HEK293 (cell line): ENCODE results near the gene SLC4A8.

Experiments
- CTCF ChIA-PET: fragments of 350-600 bp; formaldehyde crosslinking; extraction: SDS; loops from one replicate; lab custom pipeline; 2021; ENCODE audit warnings: antibody characterized with exemption; lab: Yijun Ruan, JAX
- POLR2A ChIA-PET: fragments of 300-600 bp; formaldehyde crosslinking; extraction: SDS; loops from one replicate; lab custom pipeline; 2020; ENCODE audit warnings: antibody characterized with exemption, inconsistent platforms; lab: Yijun Ruan, JAX
- H3K27ac ChIP-seq: fragments of 200-500 bp; sonication (Bioruptor generic); 2 replicates; pipeline ENCODE4 v1.5.1; 2014; ENCODE audit warnings: low read depth, low read length, control low read depth, inconsistent platforms; ENCODE audit errors: extremely low read depth
- H3K36me3 ChIP-seq, 2 experiments: fragments of 200-500 bp in 1 of 2; sonication (Bioruptor generic) in 1 of 2; 1 replicate in 1 of 2; 2 replicates in 1 of 2; pipeline ENCODE4 v1.5.1; 2014 to 2017; ENCODE audit warnings: inconsistent platforms in 2 of 2, low read length in 2 of 2; ENCODE audit not compliant: control insufficient read depth in 2 of 2, insufficient read depth in 1 of 2
- H3K4me1 ChIP-seq: fragments of 200-500 bp; sonication (Bioruptor generic); 2 replicates; pipeline ENCODE4 v1.5.1; 2014; ENCODE audit warnings: mild to moderate bottlenecking, low read length, inconsistent platforms; ENCODE audit not compliant: control insufficient read depth, insufficient read depth
- H3K4me3 ChIP-seq: 2 replicates; pipeline ENCODE4 v1.5.1; 2011; ENCODE audit warnings: low read depth, mild to moderate bottlenecking, control low read depth, low read length, moderate library complexity
- H3K9me3 ChIP-seq: fragments of 200-500 bp; sonication (Bioruptor generic); 2 replicates; pipeline ENCODE4 v1.5.1; 2014; ENCODE audit warnings: low read depth, low read length, inconsistent platforms; ENCODE audit not compliant: control insufficient read depth, insufficient read depth
- ATF2 ChIP-seq: fragments of 450-650 bp; formaldehyde crosslinking; IDR thresholded peaks from 2 replicates; pipeline ENCODE4 v1.5.1; 2016; ENCODE audit warnings: missing biosample characterization, missing genetic modification characterization, low read depth
- GLI2 ChIP-seq: fragments of 450-650 bp; formaldehyde crosslinking; IDR thresholded peaks from 2 replicates; pipeline ENCODE4; 2017; ENCODE audit warnings: missing biosample characterization, missing genetic modification characterization, low read depth, borderline replicate concordance
- PRDM2 ChIP-seq: fragments of 450-650 bp; formaldehyde crosslinking; IDR thresholded peaks from 2 replicates; pipeline ENCODE4 v1.5.1; 2016; ENCODE audit warnings: missing biosample characterization, missing genetic modification characterization, borderline replicate concordance
- SETDB1 ChIP-seq: IDR thresholded peaks from one replicate; pipeline ENCODE4 v1.6.1; 2017; ENCODE audit warnings: mild to moderate bottlenecking, low read length, moderate library complexity, mixed read lengths; ENCODE audit not compliant: insufficient read length
- YY2 ChIP-seq: fragments of 450-650 bp; formaldehyde crosslinking; IDR thresholded peaks from 2 replicates; pipeline ENCODE4 v1.5.1; 2016; ENCODE audit warnings: missing biosample characterization, missing genetic modification characterization
- ZBTB44 ChIP-seq: fragments of 450-650 bp; IDR thresholded peaks from 2 replicates; pipeline ENCODE4 v1.5.1; 2018; ENCODE audit warnings: missing biosample characterization, mild to moderate bottlenecking, missing genetic modification characterization
- ZNF112 ChIP-seq: fragments of 450-650 bp; formaldehyde crosslinking; IDR thresholded peaks from 2 replicates; pipeline ENCODE4 v1.5.0; 2017; ENCODE audit warnings: missing biosample characterization, missing genetic modification characterization
- ZNF114 ChIP-seq: fragments of 450-650 bp; formaldehyde crosslinking; IDR thresholded peaks from 2 replicates; pipeline ENCODE4 v1.5.0; 2017; ENCODE audit warnings: missing biosample characterization, missing genetic modification characterization
- ZNF133 ChIP-seq: fragments of 450-650 bp; formaldehyde crosslinking; IDR thresholded peaks from 2 replicates; pipeline ENCODE4 v1.5.1; 2016; ENCODE audit warnings: missing biosample characterization, missing genetic modification characterization
- ZNF23 ChIP-seq: fragments of 450-650 bp; formaldehyde crosslinking; IDR thresholded peaks from 2 replicates; pipeline ENCODE4 v1.5.1; 2016; ENCODE audit warnings: missing biosample characterization, missing genetic modification characterization, borderline replicate concordance
- ZNF394 ChIP-seq: fragments of 450-650 bp; formaldehyde crosslinking; IDR thresholded peaks from 2 replicates; pipeline ENCODE4 v1.5.1; 2016; ENCODE audit warnings: missing biosample characterization, missing genetic modification characterization, mild to moderate bottlenecking, moderate library complexity, borderline replicate concordance
- ZNF398 ChIP-seq: fragments of 450-650 bp; formaldehyde crosslinking; IDR thresholded peaks from 2 replicates; pipeline ENCODE4 v1.5.1; 2017; ENCODE audit warnings: missing biosample characterization, missing genetic modification characterization
- ZNF426 ChIP-seq: fragments of 450-650 bp; formaldehyde crosslinking; IDR thresholded peaks from 2 replicates; pipeline ENCODE4 v1.5.1; 2017; ENCODE audit warnings: missing biosample characterization, missing genetic modification characterization, mild to moderate bottlenecking, inconsistent platforms, moderate library complexity
- ZNF621 ChIP-seq: fragments of 450-650 bp; formaldehyde crosslinking; IDR thresholded peaks from 2 replicates; pipeline ENCODE4 v1.5.1; 2017; ENCODE audit warnings: missing biosample characterization, missing genetic modification characterization
- ZNF645 ChIP-seq: fragments of 450-650 bp; formaldehyde crosslinking; IDR thresholded peaks from 2 replicates; pipeline ENCODE4; 2016; ENCODE audit warnings: missing biosample characterization, missing genetic modification characterization
- ZNF692 ChIP-seq: fragments of 450-650 bp; formaldehyde crosslinking; IDR thresholded peaks from 2 replicates; pipeline ENCODE4 v1.5.1; 2016; ENCODE audit warnings: missing biosample characterization, missing genetic modification characterization
- ZNF776 ChIP-seq: fragments of 450-650 bp; formaldehyde crosslinking; IDR thresholded peaks from 2 replicates; pipeline ENCODE4 v1.5.0; 2017; ENCODE audit warnings: missing biosample characterization, missing genetic modification characterization, borderline replicate concordance
- ZNF792 ChIP-seq: fragments of 450-650 bp; formaldehyde crosslinking; IDR thresholded peaks from 2 replicates; pipeline ENCODE4 v1.5.1; 2016; ENCODE audit warnings: missing biosample characterization, missing genetic modification characterization
- ZSCAN4 ChIP-seq: fragments of 450-650 bp; formaldehyde crosslinking; IDR thresholded peaks from 2 replicates; pipeline ENCODE4 v1.5.1; 2017; ENCODE audit warnings: missing biosample characterization, missing genetic modification characterization
- ZSCAN5A ChIP-seq: fragments of 450-650 bp; formaldehyde crosslinking; IDR thresholded peaks from 2 replicates; pipeline ENCODE4 v1.5.1; 2016; ENCODE audit warnings: missing biosample characterization, missing genetic modification characterization

The SLC4A8 gene

GRCh38 chr12:51482929-51483697, 58.5 kb downstream of the SLC4A8 start:
- ChIA-PET POLR2A (no interaction called here), CTCF (interaction anchor here (0.6 to 0.9 kb wide), 2 partner anchors 15 to 62 kb away, joined by 3 read pairs; no protein-coding TSS in a partner anchor)
- no peaks in the 10 kb centered on the region for H3K36me3 ChIP-seq
- H3K4me3 ChIP-seq, result no peak overlapping the region
- H3K27ac ChIP-seq, result no peak overlapping the region
- no peaks in the 10 kb centered on the region for H3K4me1 ChIP-seq
- TF ChIP-seq ZNF133 (tag by site-specific recombination) (no peak), ZSCAN4 (tag by site-specific recombination) (no peak), GLI2 (tag by site-specific recombination) (no peak), ZBTB44 (tag by site-specific recombination) (no peak), ZNF426 (tag by site-specific recombination) (no peak), ZNF398 (tag by site-specific recombination) (no peak), ATF2 (no peak), ZNF394 (tag by site-specific recombination) (no peak), ZNF645 (tag by site-specific recombination) (no peak), ZNF621 (no peak), ZNF692 (tag by site-specific recombination) (no peak), PRDM2 (no peak), ZSCAN5A (tag by site-specific recombination) (no peak), ZNF23 (tag by site-specific recombination) (no peak), YY2 (tag by site-specific recombination) (no peak), SETDB1 (no peak), ZNF112 (tag by site-specific recombination) (no peak), ZNF792 (tag by site-specific recombination) (no peak), ZNF776 (tag by site-specific recombination) (no peak), ZNF114 (tag by site-specific recombination) (no peak)
- H3K9me3 ChIP-seq, result no peaks in the 10 kb centered on the region
